Right lobe of liver (tissue), 6 donors: Measurements from ENCODE around the gene ASXL1. TPM values are rescaled to one million over a fixed set of nuclear protein-coding genes. Genes with fewer than 3 reads are reported as not detected.

Experiments
- ATAC-seq, 4 donors: fragments of 200-7000 bp; cut with Tn5 transposase; one replicate each; pipeline ENCODE4 v1.9.1; 2020; ENCODE audit warnings: mild to moderate bottlenecking in 4 of 4, moderate library complexity in 4 of 4
- DNase-seq, 3 donors: peaks; one replicate each; pipeline ENCODE4 v3.0.0-alpha.2; 2020
- H3K27ac ChIP-seq, 3 donors: fragments of 200-600 bp; one replicate each; pipeline ENCODE4 v1.8.0; 2022
- H3K27me3 ChIP-seq, 2 donors: fragments of 200-600 bp; one replicate each; pipeline ENCODE4 v1.8.0; 2022
- H3K36me3 ChIP-seq, 4 donors: fragments of 200-600 bp; sonication (generic) in 1 of 4; one replicate each; pipeline versions ENCODE4 v1.5.1 to v1.8.0; 2017 to 2022; ENCODE audit warnings: control low read depth in 1 of 4
- H3K4me1 ChIP-seq, 4 donors: fragments of 200-600 bp; sonication (generic) in 1 of 4; one replicate each; pipeline versions ENCODE4 v1.5.1 to v1.8.0; 2017 to 2022; ENCODE audit warnings: control low read depth in 1 of 4
- H3K4me3 ChIP-seq, 3 donors: fragments of 200-600 bp; one replicate each; pipeline ENCODE4 v1.8.0; 2022
- H3K9me3 ChIP-seq, 4 donors: fragments of 200-600 bp; sonication (generic) in 1 of 4; one replicate each; pipeline versions ENCODE4 v1.5.1 to v1.8.0; 2017 to 2022; ENCODE audit warnings: control low read depth in 1 of 4
- POLR2A ChIP-seq: fragments of 450-650 bp; IDR thresholded peaks from one replicate; pipeline ENCODE4 v1.6.1; 2017; ENCODE audit warnings: antibody characterized with exemption, mild to moderate bottlenecking
- WGBS: methylation state at CpG from one replicate; pipeline ENCODE4 v1.1.6; 2018; ENCODE audit warnings: low coverage, low lambda C conversion rate; ENCODE audit not compliant: insufficient coverage; ENCODE audit errors: missing lambda C conversion rate; 5-methylcytosine and 5-hydroxymethylcytosine counted together
- intact Hi-C, 2 donors: fragments of 100-400 bp; cut with DNase I; formaldehyde crosslinking; loops; one replicate each; pipeline versions ENCODE4 v1.11.2 to v1.14.1; 2022
- total RNA-seq, 6 experiments: library from RNA; depleted of rRNA in 2 of 6; stranded (reverse); fragments of >200 nt in 2 of 6; fragmentation: NEBNext Ultra II Directional in 3 of 6; extraction: Animal tissue kit (Norgen Biotek cat#: 25700) in 3 of 6; gene quantifications; one replicate each; pipeline versions ENCODE4 v1.1.0 to v1.2.4, GENCODE V29; 2016 to 2023
- TF ChIP-seq, protein P1 (sequence below), 4 donors: fragments of 200-600 bp in 3 of 4; fragments of 450-650 bp in 1 of 4; IDR thresholded peaks; one replicate each; pipeline versions ENCODE4 v1.5.1 to v1.8.0; 2016 to 2022; ENCODE audit warnings: antibody characterized with exemption in 4 of 4, mild to moderate bottlenecking in 2 of 4
- donor health status: DM: no; HTN: yes; CAD: no.
- donor health status: DM: no; HTN: no; CAD: no.
- donor health status: DM: no; HTN: no; CAD: no.
- donor health status: DM: no; HTN: yes; CAD: no.
- donor health status: DM: no; HTN: yes; CAD: no.

Gene ASXL1
- total RNA-seq, 6 experiments from 2014 or later, result 18.9 to 41.8 (median 26.0) TPM

GRCh38 chr20:32436968-32437367 is 78.8 kb downstream of the ASXL1 start:
- WGBS, result 99% methylated on average over 7 of the region's 7 CpGs
- intact Hi-C loops, result no loop called here
- Histone ChIP-seq H3K27ac (no peak overlapping the region), H3K4me3 (no peak overlapping the region), H3K9me3 (no peaks in the 10 kb centered on the region), H3K36me3 (peaks cover 16 to 53% (median 31%) of the 10 kb centered on the region in 4 donors), H3K4me1 (peaks cover 0 to 42% (median 17%) of the 10 kb centered on the region in 4 donors), H3K27me3 (no peaks in the 10 kb centered on the region)
- DNase-seq, result no peak
- no peak for ATAC-seq
- TF ChIP-seq, protein P1, sequence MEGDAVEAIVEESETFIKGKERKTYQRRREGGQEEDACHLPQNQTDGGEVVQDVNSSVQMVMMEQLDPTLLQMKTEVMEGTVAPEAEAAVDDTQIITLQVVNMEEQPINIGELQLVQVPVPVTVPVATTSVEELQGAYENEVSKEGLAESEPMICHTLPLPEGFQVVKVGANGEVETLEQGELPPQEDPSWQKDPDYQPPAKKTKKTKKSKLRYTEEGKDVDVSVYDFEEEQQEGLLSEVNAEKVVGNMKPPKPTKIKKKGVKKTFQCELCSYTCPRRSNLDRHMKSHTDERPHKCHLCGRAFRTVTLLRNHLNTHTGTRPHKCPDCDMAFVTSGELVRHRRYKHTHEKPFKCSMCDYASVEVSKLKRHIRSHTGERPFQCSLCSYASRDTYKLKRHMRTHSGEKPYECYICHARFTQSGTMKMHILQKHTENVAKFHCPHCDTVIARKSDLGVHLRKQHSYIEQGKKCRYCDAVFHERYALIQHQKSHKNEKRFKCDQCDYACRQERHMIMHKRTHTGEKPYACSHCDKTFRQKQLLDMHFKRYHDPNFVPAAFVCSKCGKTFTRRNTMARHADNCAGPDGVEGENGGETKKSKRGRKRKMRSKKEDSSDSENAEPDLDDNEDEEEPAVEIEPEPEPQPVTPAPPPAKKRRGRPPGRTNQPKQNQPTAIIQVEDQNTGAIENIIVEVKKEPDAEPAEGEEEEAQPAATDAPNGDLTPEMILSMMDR (IDR thresholded peaks at IDR 0.05), result no peak
- no peak for TF ChIP-seq POLR2A

DNA sequence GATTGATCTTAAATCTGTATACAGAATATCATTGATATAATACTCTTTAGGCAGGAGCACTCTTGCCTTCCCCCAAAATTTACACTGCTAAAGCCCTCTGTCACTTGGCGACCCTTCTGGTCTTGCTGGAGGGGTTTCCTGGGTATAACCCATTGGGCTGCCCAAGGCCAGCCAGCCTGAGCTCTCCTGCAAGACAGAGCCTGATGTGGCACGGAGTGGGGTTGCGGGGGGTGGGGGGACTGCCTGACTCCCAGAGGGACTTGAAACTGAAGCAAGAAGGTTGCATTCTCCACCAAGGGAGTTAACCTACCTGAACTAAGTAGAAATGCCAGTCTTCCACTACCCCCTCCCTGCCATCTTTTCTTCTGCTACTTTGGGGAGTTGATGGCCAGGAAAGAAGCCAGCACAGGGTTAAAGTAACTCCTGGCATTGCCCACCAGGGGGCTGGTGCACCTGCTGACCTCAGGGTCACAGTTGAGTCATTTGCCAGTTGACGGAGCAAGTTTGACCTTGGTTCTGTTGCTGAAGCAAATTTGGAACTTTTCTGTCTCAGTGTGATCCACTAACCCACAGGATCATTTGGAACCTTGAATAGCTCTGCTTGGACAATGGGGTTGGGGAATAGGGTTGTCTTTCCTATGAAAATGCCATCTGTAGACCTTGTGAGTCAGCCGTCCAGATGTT is 79.4 kb downstream of the ASXL1 start:
- no peak overlapping the region for H3K27ac ChIP-seq
- H3K9me3 ChIP-seq, result no peaks in the 10 kb centered on the region
- no peaks in the 10 kb centered on the region for H3K27me3 ChIP-seq
- ATAC-seq (peak in 2 of 4 donors; percentile 5 to 33), DNase-seq (no peak)
- peaks cover 16 to 47% (median 28%) of the 10 kb centered on the region in 4 donors for H3K36me3 ChIP-seq
- 59% methylated on average over 3 of the region's 5 CpGs for WGBS
- no peak overlapping the region for H3K4me3 ChIP-seq
- TF ChIP-seq, protein P1 (IDR thresholded peaks at IDR 0.05), result peak in 2 of 4 donors; percentile 11 to 20
- no peak for TF ChIP-seq POLR2A
- peaks cover 0 to 42% (median 20%) of the 10 kb centered on the region in 4 donors for H3K4me1 ChIP-seq
- intact Hi-C loops, result no loop called here

GRCh38 chr20:32438331-32438858 is 80.3 kb downstream of the ASXL1 start:
- no peak overlapping the region for H3K4me3 ChIP-seq
- ATAC-seq, result peak in 3 of 4 donors; percentile 10 to 52 (median 27)
- H3K9me3 ChIP-seq, result no peaks in the 10 kb centered on the region
- no peak overlapping the region for H3K27ac ChIP-seq
- intact Hi-C loops, result no loop called here
- H3K36me3 ChIP-seq, result peaks cover 16 to 39% (median 24%) of the 10 kb centered on the region in 4 donors
- no peaks in the 10 kb centered on the region for H3K27me3 ChIP-seq
- no peak for DNase-seq
- peaks cover 0 to 42% (median 20%) of the 10 kb centered on the region in 4 donors for H3K4me1 ChIP-seq
- WGBS, result 54% methylated on average over 8 of the region's 8 CpGs
- TF ChIP-seq, protein P1 (IDR thresholded peaks at IDR 0.05), result no peak

- H3K36me3 ChIP-seq, result peaks cover 12 to 30% (median 19%) of the 10 kb centered on the region in 4 donors
- DNase-seq (no peak), ATAC-seq (peak in 1 of 4 donors; percentile 3)
- 80% methylated on average over 9 of the region's 11 CpGs for WGBS
- peak overlapping the region in 2 of 3 donors; percentile 7 to 59 for H3K27ac ChIP-seq
- peaks cover 0 to 42% (median 20%) of the 10 kb centered on the region in 4 donors for H3K4me1 ChIP-seq
- no peaks in the 10 kb centered on the region for H3K27me3 ChIP-seq
- TF ChIP-seq POLR2A, result no peak
- TF ChIP-seq, protein P1 (IDR thresholded peaks at IDR 0.05), result no peak
- H3K4me3 ChIP-seq, result no peak overlapping the region
- intact Hi-C loops, result no loop called here
- no peaks in the 10 kb centered on the region for H3K9me3 ChIP-seq
These were observed 81.2 kb downstream of the ASXL1 start for GRCh38 chr20:32439132-32439829.
